Esophagus squamous epithelium (tissue), 5 donors: ENCODE data around the gene SIGLEC10. TPM values are rescaled to one million over a fixed set of nuclear protein-coding genes. Genes with fewer than 3 reads are reported as not detected.

ENCODE experiments used
- DNase-seq: peaks from one replicate; lab custom pipeline; 2025; lab: John Stamatoyannopoulos, UW
- H3K27ac ChIP-seq, 4 donors: fragments of 200-600 bp; sonication (generic); one replicate each; pipeline ENCODE4 v1.5.1; 2016 to 2019; ENCODE audit warnings: mild to moderate bottlenecking in 1 of 4
- H3K27me3 ChIP-seq, 4 donors: fragments of 200-600 bp; sonication (generic); 1 replicate in 3 of 4; 2 replicates in 1 of 4; pipeline versions ENCODE4 v1.5.1 to v1.6.0; 2017 to 2021; ENCODE audit warnings: antibody characterized with exemption in 1 of 4
- H3K36me3 ChIP-seq, 3 donors: fragments of 200-600 bp; sonication (generic); one replicate each; pipeline ENCODE4 v1.5.1; 2016 to 2019
- H3K4me1 ChIP-seq, 3 donors: fragments of 200-600 bp; sonication (generic); one replicate each; pipeline ENCODE4 v1.5.1; 2017 to 2019
- H3K4me3 ChIP-seq, 4 donors: fragments of 200-600 bp; sonication (generic); 1 replicate in 3 of 4; 2 replicates in 1 of 4; pipeline ENCODE4 v1.5.1; 2016 to 2019; ENCODE audit warnings: mild to moderate bottlenecking in 2 of 4, moderate library complexity in 1 of 4
- H3K9me3 ChIP-seq, 3 donors: fragments of 200-600 bp; sonication (generic); one replicate each; pipeline ENCODE4 v1.5.1; 2016 to 2019
- CTCF ChIP-seq, 6 experiments: fragments of 450-650 bp in 4 of 6; fragments of 200-600 bp in 2 of 6; sonication (generic) in 2 of 6; IDR thresholded peaks; one replicate each; pipeline ENCODE4 v1.5.1; 2016 to 2019; ENCODE audit warnings: antibody characterized with exemption in 6 of 6, mild to moderate bottlenecking in 4 of 6, moderate library complexity in 4 of 6
- POLR2A ChIP-seq, 4 donors: fragments of 450-650 bp; IDR thresholded peaks; one replicate each; pipeline ENCODE4 v1.6.1; 2017; ENCODE audit warnings: antibody characterized with exemption in 4 of 4, mild to moderate bottlenecking in 4 of 4, moderate library complexity in 3 of 4
- WGBS, 2 donors: methylation state at CpG; one replicate each; pipeline ENCODE4 v1.1.5; 2018; 5-methylcytosine and 5-hydroxymethylcytosine counted together
- intact Hi-C: fragments of 100-400 bp; cut with DNase I; formaldehyde crosslinking; loops from one replicate; pipeline ENCODE4 v1.15.0; 2022
- total RNA-seq, 4 donors: library from RNA; depleted of rRNA; stranded (reverse); fragments of >200 nt; gene quantifications; one replicate each; pipeline ENCODE4 v1.1.0, GENCODE V29; 2016
- donor health status: DM: yes; HTN: yes; CAD: no.

SIGLEC10 gene
- total RNA-seq, 4 donors from 2014 or later: 2.0 to 17.0 (median 2.9) TPM

DNA sequence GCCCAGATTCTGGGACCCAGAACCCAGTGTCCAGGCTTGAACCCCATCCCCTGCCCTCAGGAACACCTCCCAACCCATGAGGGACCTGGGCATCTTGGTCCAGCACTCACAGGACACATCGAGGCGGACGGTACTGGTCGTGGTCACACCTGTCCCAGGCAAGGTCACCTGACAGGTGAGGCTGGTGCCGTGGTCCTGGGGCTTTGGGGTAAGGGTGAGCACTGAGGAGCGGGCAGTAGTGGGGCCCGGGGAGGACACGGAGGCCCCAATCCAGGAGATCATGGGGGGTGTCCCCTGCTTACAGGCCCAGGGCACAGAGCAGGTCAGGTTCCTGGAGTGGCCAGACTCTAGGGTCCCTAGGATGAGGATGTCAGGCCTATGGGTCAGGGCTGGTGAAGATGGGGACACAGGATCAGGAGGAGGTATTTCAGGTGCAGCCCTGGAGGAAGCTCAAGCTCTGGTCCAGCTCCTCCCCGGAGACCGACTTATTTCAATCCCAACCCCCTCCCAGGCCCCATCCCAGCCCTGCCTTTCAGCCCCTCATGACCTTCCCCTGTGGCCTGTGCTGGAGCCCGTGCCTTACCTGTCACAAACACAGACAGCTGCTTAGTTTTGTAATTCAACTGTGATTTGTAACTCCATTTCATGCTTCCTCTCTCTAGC, 40.0 kb upstream of the SIGLEC10 start:
- DNase-seq: no peak
- Histone ChIP-seq H3K4me1 (no peaks in the 10 kb centered on the region), H3K9me3 (no peaks in the 10 kb centered on the region), H3K36me3 (no peaks in the 10 kb centered on the region), H3K4me3 (peak overlapping the region in 1 of 4 donors; percentile 5), H3K27me3 (peaks cover 0 to 53% (median 0%) of the 10 kb centered on the region in 4 donors), H3K27ac (peak overlapping the region in 3 of 4 donors; percentile 4 to 28 (median 13))
- intact Hi-C loops: no loop called here
- TF ChIP-seq POLR2A (IDR thresholded peaks at IDR 0.05) (no peak), CTCF (IDR thresholded peaks at IDR 0.05) (no peak)
- 40 to 70% methylated on average over 1 to 5 of the region's 11 CpGs for WGBS, 2 donors

DNA sequence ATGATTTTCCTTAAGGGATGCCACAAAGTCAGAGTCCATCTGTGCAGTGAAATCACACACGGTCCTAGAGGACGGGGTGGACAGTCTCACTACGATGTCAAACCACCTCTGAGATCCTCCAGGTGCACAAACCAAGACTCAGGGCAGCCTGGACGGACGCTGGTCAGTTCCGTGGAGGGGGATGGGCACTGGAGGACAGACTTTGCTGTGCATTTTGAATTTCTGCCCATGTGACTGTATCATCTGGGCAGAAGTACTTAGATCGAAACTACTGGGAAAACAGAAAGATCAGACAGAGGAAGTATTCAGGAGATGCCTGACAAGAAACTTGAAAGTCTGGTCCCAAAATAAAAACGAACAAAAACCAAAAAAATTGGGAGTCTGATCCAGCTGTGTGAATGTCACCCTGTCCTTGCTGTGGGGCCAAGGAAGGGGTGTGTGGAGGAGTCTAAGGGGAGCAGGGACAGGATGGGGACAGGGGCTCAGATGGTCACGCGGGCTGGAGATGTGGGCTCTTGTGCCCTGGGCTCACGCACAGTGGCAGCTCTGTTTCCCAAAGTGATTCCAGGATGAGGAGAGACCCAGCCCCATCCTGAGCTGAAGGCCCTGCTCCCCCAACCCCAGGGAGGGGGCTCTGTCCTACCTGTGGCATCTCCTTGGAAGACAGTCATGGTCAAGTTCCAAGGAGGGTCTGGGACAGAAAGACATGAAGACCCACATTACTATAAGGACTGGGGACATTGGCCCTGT, 39.3 kb upstream of the SIGLEC10 start:
- Histone ChIP-seq H3K4me3 (peak overlapping the region in 1 of 4 donors; percentile 5), H3K4me1 (no peaks in the 10 kb centered on the region), H3K36me3 (no peaks in the 10 kb centered on the region), H3K27me3 (peaks cover 0 to 45% (median 0%) of the 10 kb centered on the region in 4 donors), H3K9me3 (no peaks in the 10 kb centered on the region), H3K27ac (peak overlapping the region in 2 of 4 donors; percentile 13 to 28)
- 55 to 62% methylated on average over 9 to 11 of the region's 11 CpGs for WGBS, 2 donors
- intact Hi-C loops: no loop called here
- no peak for TF ChIP-seq POLR2A (IDR thresholded peaks at IDR 0.05)
- no peak for TF ChIP-seq CTCF (IDR thresholded peaks at IDR 0.05)
- no peak for DNase-seq

DNA sequence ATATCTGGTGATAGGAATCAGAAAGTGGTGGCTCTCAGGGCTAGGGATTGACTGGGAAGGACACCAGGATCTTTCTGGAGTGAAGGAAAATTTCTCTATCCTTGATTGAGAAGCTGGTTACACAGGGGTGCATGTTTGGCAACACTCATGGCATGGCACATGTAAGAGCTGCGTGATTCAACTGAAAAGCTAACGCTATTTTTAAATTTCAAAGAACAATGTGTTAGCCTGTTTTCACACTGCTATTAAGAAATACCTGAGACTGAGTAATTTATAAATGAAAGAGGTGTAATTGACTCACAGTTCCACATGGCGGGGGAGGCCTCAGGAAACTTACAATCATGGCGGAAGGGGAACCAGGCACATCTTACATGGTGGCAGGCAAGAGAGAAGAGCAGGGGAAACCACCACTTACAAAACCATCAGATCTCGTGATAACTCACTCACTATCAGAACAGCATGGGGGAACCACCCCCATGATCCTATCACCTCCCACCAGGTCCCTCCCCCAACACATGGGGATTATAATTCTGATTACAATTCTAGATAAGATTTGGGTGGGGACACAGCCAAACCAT, 33.4 kb upstream of the SIGLEC10 start:
- DNase-seq: no peak
- peaks cover 0 to 21% (median 0%) of the 10 kb centered on the region in 4 donors for H3K27me3 ChIP-seq
- no peak overlapping the region for H3K27ac ChIP-seq
- no peaks in the 10 kb centered on the region for H3K9me3 ChIP-seq
- H3K4me3 ChIP-seq: no peak overlapping the region
- intact Hi-C loops: no loop called here
- TF ChIP-seq POLR2A (IDR thresholded peaks at IDR 0.05) (no peak), CTCF (IDR thresholded peaks at IDR 0.05) (no peak)
- H3K4me1 ChIP-seq: no peaks in the 10 kb centered on the region
- 73 to 77% methylated on average over 5 of the region's 5 CpGs for WGBS, 2 donors
- H3K36me3 ChIP-seq: no peaks in the 10 kb centered on the region

DNA sequence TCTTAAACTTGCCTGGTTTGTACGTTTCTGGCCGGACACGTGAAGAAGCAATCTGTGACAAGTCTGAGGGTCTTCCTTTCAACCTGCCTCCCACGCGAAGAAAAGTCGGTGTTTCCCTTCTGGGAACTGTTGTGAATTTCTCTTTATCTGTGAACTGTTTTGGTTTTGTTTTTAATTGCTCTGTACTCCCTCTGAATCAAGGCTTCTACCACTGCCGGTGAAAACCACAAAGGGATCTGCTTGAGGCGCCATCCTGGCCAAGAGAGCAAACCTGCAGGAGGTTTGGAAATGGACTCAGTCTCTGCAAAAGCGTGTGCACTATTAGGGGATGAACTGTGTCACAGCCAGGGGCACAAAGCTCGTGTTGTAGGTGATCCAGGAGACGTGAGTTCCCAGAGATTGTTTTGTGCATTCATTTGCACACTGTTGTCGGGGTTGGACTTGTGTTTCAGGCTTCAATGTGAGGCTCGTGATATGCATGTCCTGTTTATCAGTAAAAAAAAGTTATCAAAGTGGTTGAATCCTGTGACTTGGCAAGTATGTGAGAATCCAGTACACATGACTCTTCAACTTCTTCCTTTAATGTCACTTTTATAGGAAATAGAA, 31.1 kb upstream of the SIGLEC10 start:
- DNase-seq: no peak
- Histone ChIP-seq H3K36me3 (no peaks in the 10 kb centered on the region), H3K27me3 (peaks cover 0 to 14% (median 0%) of the 10 kb centered on the region in 4 donors), H3K4me1 (no peaks in the 10 kb centered on the region), H3K27ac (no peak overlapping the region), H3K4me3 (no peak overlapping the region), H3K9me3 (no peaks in the 10 kb centered on the region)
- intact Hi-C loops: no loop called here
- WGBS, 2 donors: 35 to 56% methylated on average over 11 to 13 of the region's 13 CpGs
- no peak for TF ChIP-seq CTCF (IDR thresholded peaks at IDR 0.05)
- TF ChIP-seq POLR2A (IDR thresholded peaks at IDR 0.05): no peak
